ENCODE measurements around the gene ITGB1BP1. TPM values are rescaled to one million over a fixed set of nuclear protein-coding genes. Genes with fewer than 3 reads are reported as not detected.

Gene ITGB1BP1
- total RNA-seq, 4 donors from 2014 or later, result 24.9 to 50.9 (median 30.8) TPM

- H3K27me3 ChIP-seq, result no peaks in the 10 kb centered on the region
- TF ChIP-seq POLR2A (IDR thresholded peaks at IDR 0.05), result no peak
- TF ChIP-seq POLR2AphosphoS5 (IDR thresholded peaks at IDR 0.05), result no peak
- TF ChIP-seq EP300 (IDR thresholded peaks at IDR 0.05), result no peak
- TF ChIP-seq CTCF (IDR thresholded peaks at IDR 0.05), result no peak
- WGBS, result 89% methylated on average over 11 of the region's 11 CpGs
- peaks cover 56% of the 10 kb centered on the region for H3K36me3 ChIP-seq
- H3K4me3 ChIP-seq, result no peak overlapping the region
- no peaks in the 10 kb centered on the region for H3K9me3 ChIP-seq
- DNase-seq (ENCODE audit: low spot score in 2 of 2), result peak in 1 of 2 donors; percentile 41
- H3K27ac ChIP-seq, result no peak overlapping the region
- peaks cover 12% of the 10 kb centered on the region for H3K4me1 ChIP-seq
Measured at GRCh38 chr2:9388199-9388681, 35.1 kb downstream of the ITGB1BP1 start.

GRCh38 chr2:9385841-9386240 lies 37.5 kb downstream of the ITGB1BP1 start:
- peak in 1 of 2 donors; percentile 30 for DNase-seq (ENCODE audit: low spot score in 2 of 2)
- H3K36me3 ChIP-seq, result peaks cover 48% of the 10 kb centered on the region
- peaks cover 9% of the 10 kb centered on the region for H3K4me1 ChIP-seq
- no peaks in the 10 kb centered on the region for H3K27me3 ChIP-seq
- no peak overlapping the region for H3K27ac ChIP-seq
- H3K4me3 ChIP-seq, result no peak overlapping the region
- no peak for TF ChIP-seq CTCF (IDR thresholded peaks at IDR 0.05)
- no peak for TF ChIP-seq EP300 (IDR thresholded peaks at IDR 0.05)
- TF ChIP-seq POLR2A (IDR thresholded peaks at IDR 0.05), result no peak
- no peak for TF ChIP-seq POLR2AphosphoS5 (IDR thresholded peaks at IDR 0.05)
- 81% methylated on average over 6 of the region's 6 CpGs for WGBS
- no peaks in the 10 kb centered on the region for H3K9me3 ChIP-seq

- no peak for TF ChIP-seq CTCF (IDR thresholded peaks at IDR 0.05)
- no peak for TF ChIP-seq POLR2A (IDR thresholded peaks at IDR 0.05)
- no peak for TF ChIP-seq EP300 (IDR thresholded peaks at IDR 0.05)
- TF ChIP-seq POLR2AphosphoS5 (IDR thresholded peaks at IDR 0.05), result no peak
- no peaks in the 10 kb centered on the region for H3K9me3 ChIP-seq
- H3K4me1 ChIP-seq, result peaks cover 18% of the 10 kb centered on the region
- 96% methylated on average over 4 of the region's 4 CpGs for WGBS
- peak in 1 of 2 donors; percentile 41 for DNase-seq (ENCODE audit: low spot score in 2 of 2)
- H3K27ac ChIP-seq, result no peak overlapping the region
- no peak overlapping the region for H3K4me3 ChIP-seq
- no peaks in the 10 kb centered on the region for H3K27me3 ChIP-seq
- H3K36me3 ChIP-seq, result peaks cover 38% of the 10 kb centered on the region
Measured at GRCh38 chr2:9384521-9384920, 38.8 kb downstream of the ITGB1BP1 start.

- no peak overlapping the region for H3K27ac ChIP-seq
- no peaks in the 10 kb centered on the region for H3K9me3 ChIP-seq
- H3K27me3 ChIP-seq, result no peaks in the 10 kb centered on the region
- 91% methylated on average over 6 of the region's 6 CpGs for WGBS
- peaks cover 33% of the 10 kb centered on the region for H3K36me3 ChIP-seq
- H3K4me3 ChIP-seq, result no peak overlapping the region
- H3K4me1 ChIP-seq, result peaks cover 26% of the 10 kb centered on the region
- TF ChIP-seq POLR2A (IDR thresholded peaks at IDR 0.05) (no peak), CTCF (IDR thresholded peaks at IDR 0.05) (no peak), EP300 (IDR thresholded peaks at IDR 0.05) (no peak), POLR2AphosphoS5 (IDR thresholded peaks at IDR 0.05) (no peak)
- DNase-seq (ENCODE audit: low spot score in 2 of 2), result peak in 1 of 2 donors; percentile 37
Measured at GRCh38 chr2:9382604-9383235, 40.6 kb downstream of the ITGB1BP1 start.

GRCh38 chr2:9380702-9381628 lies 42.4 kb downstream of the ITGB1BP1 start:
- Histone ChIP-seq H3K9me3 (no peaks in the 10 kb centered on the region), H3K36me3 (peaks cover 37% of the 10 kb centered on the region), H3K4me3 (no peak overlapping the region), H3K27ac (peak overlapping the region; percentile 82), H3K27me3 (no peaks in the 10 kb centered on the region), H3K4me1 (peaks cover 29% of the 10 kb centered on the region)
- 68% methylated on average over 15 of the region's 18 CpGs for WGBS
- peak in 1 of 2 donors; percentile 86 for DNase-seq (ENCODE audit: low spot score in 2 of 2)
- TF ChIP-seq POLR2AphosphoS5 (IDR thresholded peaks at IDR 0.05) (peak in 1 of 3 donors; percentile 6), EP300 (IDR thresholded peaks at IDR 0.05) (no peak), CTCF (IDR thresholded peaks at IDR 0.05) (no peak), POLR2A (IDR thresholded peaks at IDR 0.05) (peak in 1 of 2 donors; percentile 5)
